ENCODE results near the gene SLC17A9.

The SLC17A9 gene

GRCh38 chr20:62971950-62972844 lies 19.7 kb downstream of the SLC17A9 start:
- Histone ChIP-seq H3K9ac (ENCODE audit: low read length in 5 of 5) (peak overlapping the region in 1 of 5 donors; percentile 27), H3K27ac (ENCODE audit: low read depth, low read length) (no peak overlapping the region), H3K9me3 (ENCODE audit: control insufficient read depth in 5 of 5, low read length in 5 of 5) (no peaks in the 10 kb centered on the region), H3K27me3 (ENCODE audit: control insufficient read depth in 5 of 5, insufficient read depth in 4 of 5, low read length in 5 of 5) (peaks cover 41 to 74% (median 65%) of the 10 kb centered on the region in 5 donors), H3K4me3 (ENCODE audit: low read depth in 1 of 5, low read length in 5 of 5) (peak overlapping the region in 4 of 5 donors; percentile 12 to 46 (median 26)), H3K4me1 (ENCODE audit: control insufficient read depth in 5 of 5, insufficient read depth in 5 of 5, low read length in 5 of 5) (peaks cover 2 to 10% (median 8%) of the 10 kb centered on the region in 5 donors), H3K36me3 (ENCODE audit: control insufficient read depth in 5 of 5, insufficient read depth in 5 of 5, low read length in 5 of 5) (no peaks in the 10 kb centered on the region)

GRCh38 chr20:62972845-62973745 lies 20.6 kb downstream of the SLC17A9 start:
- Histone ChIP-seq H3K4me3 (ENCODE audit: low read depth in 1 of 5, low read length in 5 of 5) (peak overlapping the region in 3 of 5 donors; percentile 12 to 46 (median 26)), H3K36me3 (ENCODE audit: control insufficient read depth in 5 of 5, insufficient read depth in 5 of 5, low read length in 5 of 5) (no peaks in the 10 kb centered on the region), H3K27me3 (ENCODE audit: control insufficient read depth in 5 of 5, insufficient read depth in 4 of 5, low read length in 5 of 5) (peaks cover 46 to 83% (median 73%) of the 10 kb centered on the region in 5 donors), H3K9me3 (ENCODE audit: control insufficient read depth in 5 of 5, low read length in 5 of 5) (no peaks in the 10 kb centered on the region), H3K9ac (ENCODE audit: low read length in 5 of 5) (peak overlapping the region in 1 of 5 donors; percentile 27), H3K4me1 (ENCODE audit: control insufficient read depth in 5 of 5, insufficient read depth in 5 of 5, low read length in 5 of 5) (peaks cover 2 to 13% (median 8%) of the 10 kb centered on the region in 5 donors), H3K27ac (ENCODE audit: low read depth, low read length) (no peak overlapping the region)

DNA sequence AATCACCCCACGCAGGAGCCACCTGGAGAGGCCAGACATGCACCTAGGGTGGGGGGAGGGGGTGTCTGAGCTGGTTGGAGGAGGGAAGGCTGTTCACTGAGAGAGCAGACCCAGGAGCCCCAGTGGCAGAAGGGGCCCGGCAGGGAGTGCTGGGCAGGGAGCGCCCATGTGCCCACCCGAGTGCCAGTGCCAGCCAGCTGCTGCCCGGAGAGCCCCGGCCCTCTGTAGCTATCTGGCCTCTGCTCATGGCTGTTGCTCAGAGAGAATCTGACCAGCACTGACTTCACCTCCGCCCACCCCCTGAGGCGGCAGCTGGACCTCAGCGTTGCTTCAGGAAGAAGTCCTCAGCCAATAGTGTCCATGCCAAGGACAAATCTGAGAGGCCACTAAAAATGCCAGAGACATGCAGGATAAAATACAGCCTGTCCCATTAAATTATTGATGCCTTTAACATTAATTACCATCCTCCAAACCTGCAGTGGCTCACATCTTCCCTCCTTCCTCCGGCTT lies 22.8 kb downstream of the SLC17A9 start:
- no peak overlapping the region for H3K9ac ChIP-seq (ENCODE audit: low read length in 5 of 5)
- no peak overlapping the region for H3K4me3 ChIP-seq (ENCODE audit: low read depth in 1 of 5, low read length in 5 of 5)
- H3K27ac ChIP-seq (ENCODE audit: low read depth, low read length) = no peak overlapping the region
- no peaks in the 10 kb centered on the region for H3K36me3 ChIP-seq (ENCODE audit: control insufficient read depth in 5 of 5, insufficient read depth in 5 of 5, low read length in 5 of 5)
- H3K27me3 ChIP-seq (ENCODE audit: control insufficient read depth in 5 of 5, insufficient read depth in 4 of 5, low read length in 5 of 5) = peaks cover 60 to 90% (median 87%) of the 10 kb centered on the region in 5 donors
- H3K4me1 ChIP-seq (ENCODE audit: control insufficient read depth in 5 of 5, insufficient read depth in 5 of 5, low read length in 5 of 5) = peaks cover 2 to 18% (median 10%) of the 10 kb centered on the region in 5 donors
- H3K9me3 ChIP-seq (ENCODE audit: control insufficient read depth in 5 of 5, low read length in 5 of 5) = no peaks in the 10 kb centered on the region

DNA sequence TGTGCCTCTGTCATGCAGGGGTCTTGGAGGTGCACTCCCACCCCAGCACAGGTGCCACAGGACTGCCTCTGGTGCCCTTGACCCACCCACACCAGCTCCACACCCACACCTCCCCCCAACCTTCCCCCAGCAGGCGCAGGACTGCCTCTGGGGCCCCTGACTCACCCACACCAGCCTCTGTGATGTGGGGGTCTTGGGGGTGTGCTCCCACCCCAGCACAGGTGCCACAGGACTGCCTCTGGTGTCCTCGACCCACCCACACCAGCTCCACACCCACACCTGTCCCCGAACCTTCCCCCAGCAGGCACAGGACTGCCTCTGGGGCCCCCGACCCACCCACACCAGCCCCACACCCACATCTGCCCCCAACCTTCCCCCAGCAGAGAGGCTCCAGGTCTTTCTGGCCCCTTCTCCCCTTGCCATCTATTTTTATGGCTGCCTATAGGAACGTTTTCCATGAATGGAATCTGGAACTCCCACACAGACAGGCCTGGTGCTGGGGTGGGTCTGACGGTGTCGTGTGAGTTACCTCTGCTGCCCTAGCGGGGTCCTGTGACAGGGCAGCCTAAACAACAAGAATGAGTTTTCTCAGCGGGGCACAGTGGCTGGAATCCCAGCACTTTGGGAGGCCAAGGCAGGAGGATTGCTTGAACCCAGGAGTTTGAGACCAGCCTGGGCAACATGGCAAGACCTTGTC lies 23.5 kb downstream of the SLC17A9 start:
- no peak overlapping the region for H3K27ac ChIP-seq (ENCODE audit: low read depth, low read length)
- H3K9me3 ChIP-seq (ENCODE audit: control insufficient read depth in 5 of 5, low read length in 5 of 5) = no peaks in the 10 kb centered on the region
- H3K36me3 ChIP-seq (ENCODE audit: control insufficient read depth in 5 of 5, insufficient read depth in 5 of 5, low read length in 5 of 5) = no peaks in the 10 kb centered on the region
- H3K4me3 ChIP-seq (ENCODE audit: low read depth in 1 of 5, low read length in 5 of 5) = no peak overlapping the region
- no peak overlapping the region for H3K9ac ChIP-seq (ENCODE audit: low read length in 5 of 5)
- peaks cover 2 to 22% (median 11%) of the 10 kb centered on the region in 5 donors for H3K4me1 ChIP-seq (ENCODE audit: control insufficient read depth in 5 of 5, insufficient read depth in 5 of 5, low read length in 5 of 5)
- peaks cover 62 to 88% (median 81%) of the 10 kb centered on the region in 5 donors for H3K27me3 ChIP-seq (ENCODE audit: control insufficient read depth in 5 of 5, insufficient read depth in 4 of 5, low read length in 5 of 5)

DNA sequence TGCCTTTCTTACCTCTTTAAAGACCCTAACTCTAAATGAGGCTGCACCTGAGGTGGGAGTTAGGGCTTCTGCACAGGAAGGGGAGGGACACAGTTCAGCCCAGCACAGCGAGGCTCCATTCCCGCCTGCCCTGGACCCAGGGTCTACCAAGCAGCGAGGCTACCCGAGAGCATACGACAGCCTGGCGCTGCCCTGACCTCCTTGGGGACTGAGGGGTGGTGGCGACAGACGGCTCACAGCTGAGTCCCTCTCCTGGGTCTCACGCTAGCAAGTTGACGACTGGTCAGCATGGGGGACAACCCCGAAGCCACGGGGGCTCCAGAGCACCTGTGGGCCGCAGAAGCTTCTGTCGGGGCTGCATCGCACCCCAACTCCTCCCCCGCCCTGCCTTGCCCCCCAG lies 24.4 kb downstream of the SLC17A9 start:
- H3K4me3 ChIP-seq (ENCODE audit: low read depth in 1 of 5, low read length in 5 of 5) = no peak overlapping the region
- H3K27me3 ChIP-seq (ENCODE audit: control insufficient read depth in 5 of 5, insufficient read depth in 4 of 5, low read length in 5 of 5) = peaks cover 68 to 86% (median 78%) of the 10 kb centered on the region in 5 donors
- H3K27ac ChIP-seq (ENCODE audit: low read depth, low read length) = no peak overlapping the region
- no peaks in the 10 kb centered on the region for H3K9me3 ChIP-seq (ENCODE audit: control insufficient read depth in 5 of 5, low read length in 5 of 5)
- peaks cover 2 to 29% (median 15%) of the 10 kb centered on the region in 5 donors for H3K4me1 ChIP-seq (ENCODE audit: control insufficient read depth in 5 of 5, insufficient read depth in 5 of 5, low read length in 5 of 5)
- H3K36me3 ChIP-seq (ENCODE audit: control insufficient read depth in 5 of 5, insufficient read depth in 5 of 5, low read length in 5 of 5) = no peaks in the 10 kb centered on the region
- H3K9ac ChIP-seq (ENCODE audit: low read length in 5 of 5) = no peak overlapping the region

GRCh38 chr20:62977613-62978560 lies 25.4 kb downstream of the SLC17A9 start:
- Histone ChIP-seq H3K27me3 (ENCODE audit: control insufficient read depth in 5 of 5, insufficient read depth in 4 of 5, low read length in 5 of 5) (peaks cover 74 to 89% (median 80%) of the 10 kb centered on the region in 5 donors), H3K4me1 (ENCODE audit: control insufficient read depth in 5 of 5, insufficient read depth in 5 of 5, low read length in 5 of 5) (peaks cover 0 to 31% (median 12%) of the 10 kb centered on the region in 5 donors), H3K4me3 (ENCODE audit: low read depth in 1 of 5, low read length in 5 of 5) (no peak overlapping the region), H3K9ac (ENCODE audit: low read length in 5 of 5) (no peak overlapping the region), H3K9me3 (ENCODE audit: control insufficient read depth in 5 of 5, low read length in 5 of 5) (no peaks in the 10 kb centered on the region), H3K36me3 (ENCODE audit: control insufficient read depth in 5 of 5, insufficient read depth in 5 of 5, low read length in 5 of 5) (no peaks in the 10 kb centered on the region), H3K27ac (ENCODE audit: low read depth, low read length) (no peak overlapping the region)

GRCh38 chr20:62978561-62978943 lies 26.0 kb downstream of the SLC17A9 start:
- Histone ChIP-seq H3K27me3 (ENCODE audit: control insufficient read depth in 5 of 5, insufficient read depth in 4 of 5, low read length in 5 of 5) (peaks cover 69 to 84% (median 79%) of the 10 kb centered on the region in 5 donors), H3K36me3 (ENCODE audit: control insufficient read depth in 5 of 5, insufficient read depth in 5 of 5, low read length in 5 of 5) (no peaks in the 10 kb centered on the region), H3K27ac (ENCODE audit: low read depth, low read length) (no peak overlapping the region), H3K4me1 (ENCODE audit: control insufficient read depth in 5 of 5, insufficient read depth in 5 of 5, low read length in 5 of 5) (peaks cover 0 to 28% (median 8%) of the 10 kb centered on the region in 5 donors), H3K4me3 (ENCODE audit: low read depth in 1 of 5, low read length in 5 of 5) (no peak overlapping the region), H3K9ac (ENCODE audit: low read length in 5 of 5) (no peak overlapping the region), H3K9me3 (ENCODE audit: control insufficient read depth in 5 of 5, low read length in 5 of 5) (no peaks in the 10 kb centered on the region)

DNA sequence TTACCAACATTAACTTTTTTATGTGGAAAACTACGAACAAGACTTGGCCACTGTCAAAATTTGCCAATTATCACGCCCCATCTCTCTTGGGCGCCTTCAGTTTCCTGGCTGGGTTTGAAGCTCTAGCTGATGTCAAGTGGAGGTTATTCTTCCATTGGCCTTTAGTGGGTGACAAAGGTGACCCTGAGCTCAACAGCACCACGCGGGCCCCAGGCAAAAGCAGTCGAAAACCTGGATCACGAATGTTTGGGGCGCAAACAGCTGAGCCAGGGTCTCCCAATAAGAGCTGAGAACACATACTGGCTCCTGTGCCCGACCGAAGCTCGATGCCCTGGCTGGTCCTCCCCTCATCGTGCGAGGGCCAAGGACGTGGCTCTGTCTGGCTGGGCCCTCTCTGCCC lies 26.8 kb downstream of the SLC17A9 start:
- Histone ChIP-seq H3K4me3 (ENCODE audit: low read depth in 1 of 5, low read length in 5 of 5) (no peak overlapping the region), H3K9me3 (ENCODE audit: control insufficient read depth in 5 of 5, low read length in 5 of 5) (no peaks in the 10 kb centered on the region), H3K9ac (ENCODE audit: low read length in 5 of 5) (no peak overlapping the region), H3K27me3 (ENCODE audit: control insufficient read depth in 5 of 5, insufficient read depth in 4 of 5, low read length in 5 of 5) (peaks cover 65 to 85% (median 80%) of the 10 kb centered on the region in 5 donors), H3K36me3 (ENCODE audit: control insufficient read depth in 5 of 5, insufficient read depth in 5 of 5, low read length in 5 of 5) (no peaks in the 10 kb centered on the region), H3K4me1 (ENCODE audit: control insufficient read depth in 5 of 5, insufficient read depth in 5 of 5, low read length in 5 of 5) (peaks cover 0 to 28% (median 8%) of the 10 kb centered on the region in 5 donors), H3K27ac (ENCODE audit: low read depth, low read length) (no peak overlapping the region)
